Posterior cingulate gyrus (tissue), 11 donors: ENCODE measurements around the gene PDLIM5.
"Not testable (repeated sequence)": the region's sequence is repeated elsewhere in the genome, so short reads cannot be mapped to it uniquely, and the experiment has no call there.

Experiments
- DNase-seq, 10 donors: peaks; one replicate each; pipeline versions ENCODE4 v3.0.0 to v3.0.0-alpha.2; 2020 to 2021; ENCODE audit warnings: mixed read lengths in 3 of 10
- intact Hi-C: fragments of 100-400 bp; cut with DNase I; formaldehyde crosslinking; loops from one replicate; pipeline ENCODE4 v1.15.1; 2023

The PDLIM5 gene

GRCh38 chr4:94550851-94551250 lies 99.1 kb downstream of the PDLIM5 start:
- DNase-seq, result no peak
- intact Hi-C loops, result no loop called here

- intact Hi-C loops, result no loop called here
- DNase-seq, result no peak
These were observed 100.2 kb downstream of the PDLIM5 start for GRCh38 chr4:94551643-94552564.

- DNase-seq, intact Hi-C loops: not testable (repeated sequence)
These were observed 104.3 kb downstream of the PDLIM5 start for GRCh38 chr4:94556047-94556446.

GRCh38 chr4:94557632-94558031 lies 105.9 kb downstream of the PDLIM5 start:
- intact Hi-C loops, DNase-seq: not testable (repeated sequence)

GRCh38 chr4:94558392-94558904 lies 106.7 kb downstream of the PDLIM5 start:
- DNase-seq, result no peak
- intact Hi-C loops, result no loop called here

GRCh38 chr4:94559351-94559806 lies 107.6 kb downstream of the PDLIM5 start:
- no peak for DNase-seq
- intact Hi-C loops, result no loop called here

GRCh38 chr4:94561249-94562024 lies 109.7 kb downstream of the PDLIM5 start:
- intact Hi-C loops, result no loop called here
- DNase-seq, result no peak

GRCh38 chr4:94562285-94562684 lies 110.5 kb downstream of the PDLIM5 start:
- intact Hi-C loops, result no loop called here

GRCh38 chr4:94564252-94564651 lies 112.5 kb downstream of the PDLIM5 start:
- intact Hi-C loops, result no loop called here
- DNase-seq, result no peak

More at GRCh38 chr4:94562285-94562684, 110.5 kb downstream of the PDLIM5 start:
- no peak for DNase-seq

- intact Hi-C loops, result no loop called here
- DNase-seq, result no peak
These were observed 114.7 kb downstream of the PDLIM5 start for GRCh38 chr4:94566420-94566819.

GRCh38 chr4:94567811-94568210 lies 116.1 kb downstream of the PDLIM5 start:
- intact Hi-C loops, result no loop called here
- DNase-seq, result no peak

GRCh38 chr4:94570558-94570957 lies 118.8 kb downstream of the PDLIM5 start:
- no peak for DNase-seq
- intact Hi-C loops, result no loop called here

- intact Hi-C loops, result no loop called here
- peak in 1 of 10 donors; percentile 24 for DNase-seq
These were observed 119.6 kb downstream of the PDLIM5 start for GRCh38 chr4:94571298-94571697.

- no peak for DNase-seq
These were observed 120.0 kb downstream of the PDLIM5 start for GRCh38 chr4:94571715-94572114.

GRCh38 chr4:94574050-94574449 lies 122.3 kb downstream of the PDLIM5 start:
- DNase-seq, result peak in 1 of 10 donors; percentile 53
- intact Hi-C loops, result no loop called here

More at GRCh38 chr4:94571715-94572114, 120.0 kb downstream of the PDLIM5 start:
- intact Hi-C loops, result no loop called here

- intact Hi-C loops, result loop anchor here (5.0 kb wide), 1 partner anchor 122 kb away; the partner anchor contains the start of gene PDLIM5
- DNase-seq, result no peak
These were observed 122.9 kb downstream of the PDLIM5 start for GRCh38 chr4:94574616-94575015.

- intact Hi-C loops, result loop anchor here (5.0 kb wide), 1 partner anchor 123 kb away; the partner anchor contains the start of gene PDLIM5
- peak in 3 of 10 donors; percentile 9 to 77 (median 50) for DNase-seq
These were observed 123.9 kb downstream of the PDLIM5 start for GRCh38 chr4:94575652-94576051.

GRCh38 chr4:94576210-94576609 lies 124.5 kb downstream of the PDLIM5 start:
- no peak for DNase-seq
- intact Hi-C loops, result loop anchor here (5.0 kb wide), 1 partner anchor 124 kb away; the partner anchor contains the start of gene PDLIM5

GRCh38 chr4:94577136-94577535 lies 125.4 kb downstream of the PDLIM5 start:
- intact Hi-C loops, result loop anchor here (5.0 kb wide), 1 partner anchor 125 kb away; the partner anchor contains the start of gene PDLIM5
- peak; percentile 34 to 90 (median 58) for DNase-seq

- intact Hi-C loops, result loop anchor here (5.0 kb wide), 1 partner anchor 126 kb away; the partner anchor contains the start of gene PDLIM5
- no peak for DNase-seq
These were observed 126.5 kb downstream of the PDLIM5 start for GRCh38 chr4:94578195-94578594.
